Neural cell (in vitro differentiated cells): ENCODE measurements around the gene ZNF248.

Experiments used
- EZH2 ChIP-seq: fragments of 200-600, 300-800 bp; shearing (Covaris generic), sonication (generic); IDR thresholded peaks from 2 replicates; pipeline ENCODE4 v1.6.1; 2014; ENCODE audit warnings: antibody characterized with exemption, low read length, borderline replicate concordance, mild to moderate bottlenecking; ENCODE audit not compliant: insufficient read depth, poor library complexity, severe bottlenecking
- MXI1 ChIP-seq: fragments of 450-650 bp; conservative IDR thresholded peaks from 2 replicates; pipeline ENCODE4 v1.6.1; 2014; ENCODE audit warnings: antibody characterized with exemption, mild to moderate bottlenecking; ENCODE audit not compliant: poor library complexity, severe bottlenecking
- RAD21 ChIP-seq: fragments of 450-650 bp; conservative IDR thresholded peaks from 2 replicates; pipeline ENCODE4 v1.6.1; 2014; ENCODE audit warnings: antibody characterized with exemption, mild to moderate bottlenecking, moderate library complexity
- SMC3 ChIP-seq: fragments of 450-650 bp; conservative IDR thresholded peaks from 2 replicates; pipeline ENCODE4 v1.6.1; 2014; ENCODE audit warnings: antibody characterized with exemption, mild to moderate bottlenecking, moderate library complexity; ENCODE audit not compliant: poor library complexity
- TF ChIP-seq, protein P1 (sequence below): fragments of 450-650 bp; IDR thresholded peaks from 2 replicates; pipeline ENCODE4 v1.5.1; 2014; ENCODE audit warnings: antibody characterized with exemption, mild to moderate bottlenecking, moderate library complexity; ENCODE audit not compliant: poor library complexity, severe bottlenecking
- TF ChIP-seq, protein P2 (sequence below): IDR thresholded peaks from 2 replicates; pipeline ENCODE4 v1.6.1; 2012; ENCODE audit warnings: borderline replicate concordance

DNA sequence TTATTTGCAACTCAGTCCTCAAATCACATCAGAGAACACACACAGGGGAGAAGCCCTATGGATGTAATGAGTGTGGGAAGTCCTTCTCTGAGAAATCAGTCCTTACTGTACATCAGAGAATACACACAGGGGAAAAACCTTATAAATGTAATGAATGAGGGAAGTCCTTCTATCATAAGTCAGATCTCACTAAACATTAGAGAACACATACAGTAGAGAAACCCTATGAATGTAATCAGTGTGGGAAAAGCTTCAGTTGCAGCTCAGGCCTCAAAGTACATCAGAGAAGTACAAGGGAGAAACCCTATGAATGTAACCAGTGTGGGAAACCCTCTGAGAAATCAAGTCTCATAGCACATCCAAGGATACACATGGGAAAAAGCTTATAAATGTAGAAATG is 39.0 kb upstream of the ZNF248 start:
- TF ChIP-seq, protein P1, sequence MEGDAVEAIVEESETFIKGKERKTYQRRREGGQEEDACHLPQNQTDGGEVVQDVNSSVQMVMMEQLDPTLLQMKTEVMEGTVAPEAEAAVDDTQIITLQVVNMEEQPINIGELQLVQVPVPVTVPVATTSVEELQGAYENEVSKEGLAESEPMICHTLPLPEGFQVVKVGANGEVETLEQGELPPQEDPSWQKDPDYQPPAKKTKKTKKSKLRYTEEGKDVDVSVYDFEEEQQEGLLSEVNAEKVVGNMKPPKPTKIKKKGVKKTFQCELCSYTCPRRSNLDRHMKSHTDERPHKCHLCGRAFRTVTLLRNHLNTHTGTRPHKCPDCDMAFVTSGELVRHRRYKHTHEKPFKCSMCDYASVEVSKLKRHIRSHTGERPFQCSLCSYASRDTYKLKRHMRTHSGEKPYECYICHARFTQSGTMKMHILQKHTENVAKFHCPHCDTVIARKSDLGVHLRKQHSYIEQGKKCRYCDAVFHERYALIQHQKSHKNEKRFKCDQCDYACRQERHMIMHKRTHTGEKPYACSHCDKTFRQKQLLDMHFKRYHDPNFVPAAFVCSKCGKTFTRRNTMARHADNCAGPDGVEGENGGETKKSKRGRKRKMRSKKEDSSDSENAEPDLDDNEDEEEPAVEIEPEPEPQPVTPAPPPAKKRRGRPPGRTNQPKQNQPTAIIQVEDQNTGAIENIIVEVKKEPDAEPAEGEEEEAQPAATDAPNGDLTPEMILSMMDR = no peak
- TF ChIP-seq EZH2 (no peak), SMC3 (no peak), MXI1 (no peak), RAD21 (no peak)
- TF ChIP-seq, protein P2, sequence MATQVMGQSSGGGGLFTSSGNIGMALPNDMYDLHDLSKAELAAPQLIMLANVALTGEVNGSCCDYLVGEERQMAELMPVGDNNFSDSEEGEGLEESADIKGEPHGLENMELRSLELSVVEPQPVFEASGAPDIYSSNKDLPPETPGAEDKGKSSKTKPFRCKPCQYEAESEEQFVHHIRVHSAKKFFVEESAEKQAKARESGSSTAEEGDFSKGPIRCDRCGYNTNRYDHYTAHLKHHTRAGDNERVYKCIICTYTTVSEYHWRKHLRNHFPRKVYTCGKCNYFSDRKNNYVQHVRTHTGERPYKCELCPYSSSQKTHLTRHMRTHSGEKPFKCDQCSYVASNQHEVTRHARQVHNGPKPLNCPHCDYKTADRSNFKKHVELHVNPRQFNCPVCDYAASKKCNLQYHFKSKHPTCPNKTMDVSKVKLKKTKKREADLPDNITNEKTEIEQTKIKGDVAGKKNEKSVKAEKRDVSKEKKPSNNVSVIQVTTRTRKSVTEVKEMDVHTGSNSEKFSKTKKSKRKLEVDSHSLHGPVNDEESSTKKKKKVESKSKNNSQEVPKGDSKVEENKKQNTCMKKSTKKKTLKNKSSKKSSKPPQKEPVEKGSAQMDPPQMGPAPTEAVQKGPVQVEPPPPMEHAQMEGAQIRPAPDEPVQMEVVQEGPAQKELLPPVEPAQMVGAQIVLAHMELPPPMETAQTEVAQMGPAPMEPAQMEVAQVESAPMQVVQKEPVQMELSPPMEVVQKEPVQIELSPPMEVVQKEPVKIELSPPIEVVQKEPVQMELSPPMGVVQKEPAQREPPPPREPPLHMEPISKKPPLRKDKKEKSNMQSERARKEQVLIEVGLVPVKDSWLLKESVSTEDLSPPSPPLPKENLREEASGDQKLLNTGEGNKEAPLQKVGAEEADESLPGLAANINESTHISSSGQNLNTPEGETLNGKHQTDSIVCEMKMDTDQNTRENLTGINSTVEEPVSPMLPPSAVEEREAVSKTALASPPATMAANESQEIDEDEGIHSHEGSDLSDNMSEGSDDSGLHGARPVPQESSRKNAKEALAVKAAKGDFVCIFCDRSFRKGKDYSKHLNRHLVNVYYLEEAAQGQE = no peak
